ENCODE measurements around the gene TMC2.

Gene TMC2

GRCh38 chr20:2618815-2619214 lies 82.4 kb downstream of the TMC2 start:
- H3K9me3 ChIP-seq (ENCODE audit: control insufficient read depth, insufficient read depth, low read length), result no peaks in the 10 kb centered on the region
- no peak overlapping the region for H3K4me3 ChIP-seq (ENCODE audit: low read depth, low read length)
- no peak overlapping the region for H3K9ac ChIP-seq (ENCODE audit: low read depth, low read length)
- H3K4me1 ChIP-seq (ENCODE audit: control insufficient read depth, insufficient read depth, low read length), result no peaks in the 10 kb centered on the region
- peaks cover 3% of the 10 kb centered on the region for H3K27me3 ChIP-seq (ENCODE audit: control insufficient read depth, insufficient read depth, low read length)
- H3K36me3 ChIP-seq (ENCODE audit: control insufficient read depth, insufficient read depth, low read length), result no peaks in the 10 kb centered on the region

GRCh38 chr20:2619337-2619736 lies 83.0 kb downstream of the TMC2 start:
- H3K36me3 ChIP-seq (ENCODE audit: control insufficient read depth, insufficient read depth, low read length), result no peaks in the 10 kb centered on the region
- no peaks in the 10 kb centered on the region for H3K9me3 ChIP-seq (ENCODE audit: control insufficient read depth, insufficient read depth, low read length)
- H3K27me3 ChIP-seq (ENCODE audit: control insufficient read depth, insufficient read depth, low read length), result peaks cover 3% of the 10 kb centered on the region
- no peaks in the 10 kb centered on the region for H3K4me1 ChIP-seq (ENCODE audit: control insufficient read depth, insufficient read depth, low read length)
- H3K9ac ChIP-seq (ENCODE audit: low read depth, low read length), result no peak overlapping the region
- no peak overlapping the region for H3K4me3 ChIP-seq (ENCODE audit: low read depth, low read length)

- Histone ChIP-seq H3K4me3 (ENCODE audit: low read depth, low read length) (no peak overlapping the region), H3K9me3 (ENCODE audit: control insufficient read depth, insufficient read depth, low read length) (no peaks in the 10 kb centered on the region), H3K9ac (ENCODE audit: low read depth, low read length) (no peak overlapping the region), H3K27me3 (ENCODE audit: control insufficient read depth, insufficient read depth, low read length) (peaks cover 3% of the 10 kb centered on the region), H3K4me1 (ENCODE audit: control insufficient read depth, insufficient read depth, low read length) (no peaks in the 10 kb centered on the region), H3K36me3 (ENCODE audit: control insufficient read depth, insufficient read depth, low read length) (no peaks in the 10 kb centered on the region)
These were observed 83.7 kb downstream of the TMC2 start for GRCh38 chr20:2619961-2620595.

GRCh38 chr20:2624190-2624589 lies 87.8 kb downstream of the TMC2 start:
- Histone ChIP-seq H3K36me3 (ENCODE audit: control insufficient read depth, insufficient read depth, low read length) (no peaks in the 10 kb centered on the region), H3K4me1 (ENCODE audit: control insufficient read depth, insufficient read depth, low read length) (no peaks in the 10 kb centered on the region), H3K9me3 (ENCODE audit: control insufficient read depth, insufficient read depth, low read length) (no peaks in the 10 kb centered on the region), H3K4me3 (ENCODE audit: low read depth, low read length) (no peak overlapping the region), H3K27me3 (ENCODE audit: control insufficient read depth, insufficient read depth, low read length) (peaks cover 3% of the 10 kb centered on the region), H3K9ac (ENCODE audit: low read depth, low read length) (no peak overlapping the region)

DNA sequence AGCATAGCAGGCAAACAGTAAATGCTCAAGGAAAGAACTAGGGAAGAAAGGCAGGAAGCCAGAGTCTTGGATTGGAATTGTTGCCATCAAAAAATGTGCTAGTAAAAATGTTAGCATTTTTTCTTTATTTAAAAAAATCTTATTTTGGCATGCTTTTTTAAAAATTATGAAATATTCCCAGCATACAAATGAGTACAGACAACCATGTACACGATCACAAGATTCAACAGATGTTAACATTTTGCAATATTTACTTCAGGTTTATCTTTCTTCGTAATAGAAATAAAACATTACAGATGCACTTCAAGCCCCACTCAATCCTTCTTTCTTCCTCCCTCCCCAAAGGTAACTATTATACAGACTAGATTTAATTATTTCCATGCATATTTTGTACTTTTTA lies 88.7 kb downstream of the TMC2 start:
- Histone ChIP-seq H3K9ac (ENCODE audit: low read depth, low read length) (no peak overlapping the region), H3K27me3 (ENCODE audit: control insufficient read depth, insufficient read depth, low read length) (peaks cover 2% of the 10 kb centered on the region), H3K4me1 (ENCODE audit: control insufficient read depth, insufficient read depth, low read length) (no peaks in the 10 kb centered on the region), H3K36me3 (ENCODE audit: control insufficient read depth, insufficient read depth, low read length) (no peaks in the 10 kb centered on the region), H3K9me3 (ENCODE audit: control insufficient read depth, insufficient read depth, low read length) (no peaks in the 10 kb centered on the region), H3K4me3 (ENCODE audit: low read depth, low read length) (no peak overlapping the region)

- no peaks in the 10 kb centered on the region for H3K36me3 ChIP-seq (ENCODE audit: control insufficient read depth, insufficient read depth, low read length)
- H3K4me1 ChIP-seq (ENCODE audit: control insufficient read depth, insufficient read depth, low read length), result no peaks in the 10 kb centered on the region
- no peaks in the 10 kb centered on the region for H3K27me3 ChIP-seq (ENCODE audit: control insufficient read depth, insufficient read depth, low read length)
- H3K4me3 ChIP-seq (ENCODE audit: low read depth, low read length), result no peak overlapping the region
- no peaks in the 10 kb centered on the region for H3K9me3 ChIP-seq (ENCODE audit: control insufficient read depth, insufficient read depth, low read length)
- H3K9ac ChIP-seq (ENCODE audit: low read depth, low read length), result no peak overlapping the region
These were observed 90.6 kb downstream of the TMC2 start for GRCh38 chr20:2626853-2627541.

DNA sequence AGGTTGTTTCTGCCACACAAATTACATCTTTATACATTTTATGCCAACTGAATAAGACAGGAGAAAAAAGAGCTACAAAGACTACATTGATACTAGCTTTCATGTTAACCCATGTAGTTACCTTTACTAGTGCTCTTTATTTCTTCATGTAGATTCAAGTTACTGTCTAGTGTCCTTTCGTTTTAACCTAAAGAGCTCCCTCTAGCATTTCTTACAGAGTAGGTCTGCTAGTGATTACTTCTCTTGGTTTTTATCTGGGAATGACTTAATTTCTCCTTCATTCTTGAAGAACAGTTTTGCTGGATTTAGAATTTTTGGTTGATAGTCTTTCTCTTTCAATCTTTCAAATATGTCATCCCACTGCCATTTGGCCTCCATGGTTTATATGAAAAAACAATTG lies 94.9 kb downstream of the TMC2 start:
- Histone ChIP-seq H3K4me1 (ENCODE audit: control insufficient read depth, insufficient read depth, low read length) (no peaks in the 10 kb centered on the region), H3K36me3 (ENCODE audit: control insufficient read depth, insufficient read depth, low read length) (no peaks in the 10 kb centered on the region), H3K27me3 (ENCODE audit: control insufficient read depth, insufficient read depth, low read length) (peaks cover 8% of the 10 kb centered on the region), H3K9ac (ENCODE audit: low read depth, low read length) (no peak overlapping the region), H3K4me3 (ENCODE audit: low read depth, low read length) (no peak overlapping the region), H3K9me3 (ENCODE audit: control insufficient read depth, insufficient read depth, low read length) (no peaks in the 10 kb centered on the region)

DNA sequence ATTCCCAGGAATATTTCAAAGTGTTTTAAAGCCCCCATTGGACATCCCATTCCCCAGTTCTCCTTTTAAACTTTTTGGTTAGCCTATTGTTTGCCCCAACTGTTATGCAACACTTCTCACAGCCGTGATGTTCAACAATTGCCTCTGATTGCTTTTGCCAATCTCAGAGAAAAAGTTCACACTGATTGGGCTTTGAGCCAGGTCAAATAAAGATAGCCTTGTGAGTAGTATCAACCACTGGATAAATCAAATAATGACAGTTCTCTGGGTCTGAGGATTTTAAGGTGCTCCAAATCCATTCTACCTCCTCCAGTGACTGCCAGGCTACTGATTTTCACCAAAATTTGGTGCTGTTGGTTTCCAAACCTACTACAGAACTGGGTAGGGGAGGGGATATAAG lies 97.0 kb downstream of the TMC2 start:
- Histone ChIP-seq H3K4me3 (ENCODE audit: low read depth, low read length) (no peak overlapping the region), H3K4me1 (ENCODE audit: control insufficient read depth, insufficient read depth, low read length) (no peaks in the 10 kb centered on the region), H3K9me3 (ENCODE audit: control insufficient read depth, insufficient read depth, low read length) (no peaks in the 10 kb centered on the region)

GRCh38 chr20:2637246-2637645 lies 100.9 kb downstream of the TMC2 start:
- Histone ChIP-seq H3K4me3 (ENCODE audit: low read depth, low read length) (no peak overlapping the region), H3K9me3 (ENCODE audit: control insufficient read depth, insufficient read depth, low read length) (no peaks in the 10 kb centered on the region), H3K27me3 (ENCODE audit: control insufficient read depth, insufficient read depth, low read length) (peaks cover 8% of the 10 kb centered on the region), H3K4me1 (ENCODE audit: control insufficient read depth, insufficient read depth, low read length) (no peaks in the 10 kb centered on the region), H3K9ac (ENCODE audit: low read depth, low read length) (no peak overlapping the region), H3K36me3 (ENCODE audit: control insufficient read depth, insufficient read depth, low read length) (no peaks in the 10 kb centered on the region)

More for the DNA sequence above, 97.0 kb downstream of the TMC2 start:
- H3K9ac ChIP-seq (ENCODE audit: low read depth, low read length), result no peak overlapping the region
- H3K27me3 ChIP-seq (ENCODE audit: control insufficient read depth, insufficient read depth, low read length), result peaks cover 8% of the 10 kb centered on the region
- H3K36me3 ChIP-seq (ENCODE audit: control insufficient read depth, insufficient read depth, low read length), result no peaks in the 10 kb centered on the region

DNA sequence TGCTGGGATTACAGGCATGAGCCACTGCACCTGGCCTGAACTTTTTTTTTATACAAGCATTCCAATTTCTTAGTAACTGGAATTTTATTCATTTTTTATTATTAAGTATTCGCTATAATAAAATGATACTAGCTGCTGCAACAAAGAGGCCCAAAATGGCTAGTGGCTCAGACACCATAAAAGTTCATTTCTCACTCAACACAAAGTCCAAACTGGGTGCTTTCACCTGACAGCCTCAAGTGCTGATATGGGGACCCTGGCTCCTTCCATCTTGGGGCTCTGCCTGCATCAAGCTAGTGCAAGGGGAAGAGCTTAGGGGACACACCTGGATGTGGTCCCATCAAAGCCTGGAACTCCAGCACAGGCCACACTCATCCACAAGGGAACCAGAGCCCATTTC lies 103.9 kb downstream of the TMC2 start:
- no peak overlapping the region for H3K9ac ChIP-seq (ENCODE audit: low read depth, low read length)
- no peaks in the 10 kb centered on the region for H3K9me3 ChIP-seq (ENCODE audit: control insufficient read depth, insufficient read depth, low read length)
- H3K27me3 ChIP-seq (ENCODE audit: control insufficient read depth, insufficient read depth, low read length), result no peaks in the 10 kb centered on the region
- H3K4me1 ChIP-seq (ENCODE audit: control insufficient read depth, insufficient read depth, low read length), result no peaks in the 10 kb centered on the region
- H3K36me3 ChIP-seq (ENCODE audit: control insufficient read depth, insufficient read depth, low read length), result no peaks in the 10 kb centered on the region
- H3K4me3 ChIP-seq (ENCODE audit: low read depth, low read length), result no peak overlapping the region

GRCh38 chr20:2640899-2641298 lies 104.5 kb downstream of the TMC2 start:
- Histone ChIP-seq H3K4me3 (ENCODE audit: low read depth, low read length) (no peak overlapping the region), H3K4me1 (ENCODE audit: control insufficient read depth, insufficient read depth, low read length) (no peaks in the 10 kb centered on the region)

DNA sequence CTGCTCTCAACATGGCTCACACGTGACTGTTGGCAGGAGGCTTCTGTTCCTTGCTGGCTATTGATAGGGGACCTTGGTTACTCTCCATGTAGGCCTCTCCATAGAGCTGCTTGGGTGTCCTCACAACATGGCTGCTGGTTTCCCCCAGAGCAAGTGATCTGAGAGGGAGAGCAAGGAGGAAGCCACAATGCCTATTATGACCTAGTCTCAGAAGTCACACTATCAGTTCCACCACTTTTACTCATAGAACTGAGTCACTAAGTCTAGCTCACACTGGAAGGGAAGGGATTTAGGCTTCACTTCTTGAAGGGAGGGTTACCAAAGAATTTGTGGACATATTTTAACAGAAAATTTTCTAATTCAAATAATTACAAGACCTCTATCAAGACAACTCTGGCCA lies 107.3 kb downstream of the TMC2 start:
- Histone ChIP-seq H3K9ac (ENCODE audit: low read depth, low read length) (no peak overlapping the region), H3K36me3 (ENCODE audit: control insufficient read depth, insufficient read depth, low read length) (no peaks in the 10 kb centered on the region), H3K4me1 (ENCODE audit: control insufficient read depth, insufficient read depth, low read length) (no peaks in the 10 kb centered on the region), H3K27me3 (ENCODE audit: control insufficient read depth, insufficient read depth, low read length) (no peaks in the 10 kb centered on the region), H3K9me3 (ENCODE audit: control insufficient read depth, insufficient read depth, low read length) (no peaks in the 10 kb centered on the region), H3K4me3 (ENCODE audit: low read depth, low read length) (no peak overlapping the region)

More at GRCh38 chr20:2640899-2641298, 104.5 kb downstream of the TMC2 start:
- Histone ChIP-seq H3K36me3 (ENCODE audit: control insufficient read depth, insufficient read depth, low read length) (no peaks in the 10 kb centered on the region), H3K9me3 (ENCODE audit: control insufficient read depth, insufficient read depth, low read length) (no peaks in the 10 kb centered on the region), H3K27me3 (ENCODE audit: control insufficient read depth, insufficient read depth, low read length) (no peaks in the 10 kb centered on the region), H3K9ac (ENCODE audit: low read depth, low read length) (no peak overlapping the region)

All from iPS-15b (cell line).